ENCODE results near the gene MPP2.
A peak's percentile ranks its signal among the peaks of the same experiment; 100 is the strongest.
"Not testable (repeated sequence)": the region's sequence is repeated elsewhere in the genome, so short reads cannot be mapped to it uniquely, and the experiment has no call there.

The MPP2 gene

DNA sequence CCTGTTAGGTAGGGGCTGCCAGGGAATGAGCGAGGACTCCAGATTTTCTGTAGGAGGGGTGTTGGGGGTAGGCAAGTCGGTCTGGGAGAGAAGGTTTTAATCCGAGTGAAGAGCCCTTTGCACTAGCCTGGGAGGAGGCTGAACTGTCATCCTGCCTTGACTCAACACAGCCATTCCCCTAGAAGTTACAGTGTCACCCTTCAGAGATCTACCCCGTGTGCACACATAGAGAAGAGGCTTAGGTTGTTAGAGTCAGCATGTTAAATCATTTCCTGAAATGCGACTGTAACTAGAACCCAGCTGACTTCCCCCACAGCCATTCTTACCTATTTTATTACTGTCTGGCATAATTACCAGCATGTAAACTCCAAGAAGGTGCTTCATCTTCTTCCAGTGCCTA lies 20.6 kb upstream of the MPP2 start:
- DNase-seq: not testable (repeated sequence)

DNA sequence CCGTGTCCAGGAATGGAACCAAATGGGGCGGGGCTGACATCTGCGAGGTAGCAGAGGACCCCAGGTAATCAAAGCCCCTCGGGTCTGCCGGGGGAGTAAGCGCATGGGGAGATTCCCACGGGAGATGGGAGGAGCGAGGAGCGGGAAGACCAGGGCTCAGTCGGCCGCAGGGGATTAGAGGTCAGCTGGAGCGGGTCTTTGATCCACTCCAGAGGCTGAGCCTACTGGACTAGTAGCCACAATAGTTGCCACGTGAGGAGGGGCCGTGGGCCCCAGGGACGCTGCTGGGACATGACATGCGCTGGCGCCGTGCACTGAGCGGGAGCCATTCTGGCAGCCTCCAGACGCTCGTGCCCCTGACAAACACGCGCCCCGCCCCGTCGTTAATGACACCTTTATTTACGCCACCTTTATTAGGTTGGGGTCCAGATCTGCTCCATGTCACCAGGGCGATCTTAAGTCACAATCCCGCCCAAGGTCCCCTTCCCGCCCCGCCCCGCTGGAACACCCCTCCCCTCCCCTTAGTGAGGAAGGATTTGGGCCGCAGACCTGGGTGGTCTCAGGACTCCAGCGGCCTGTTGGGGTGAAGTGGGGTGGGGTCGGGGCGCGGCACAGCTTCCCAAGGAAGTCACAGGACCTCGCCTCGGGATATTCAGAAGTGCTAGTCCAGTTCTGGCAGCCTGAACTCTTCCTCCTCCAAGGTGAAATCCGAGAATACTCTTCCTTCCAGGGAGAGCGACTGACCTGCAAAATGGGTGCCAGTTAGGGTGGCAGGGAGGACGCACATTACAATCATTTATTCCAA lies 19.9 kb upstream of the MPP2 start:
- no peak for DNase-seq

DNA sequence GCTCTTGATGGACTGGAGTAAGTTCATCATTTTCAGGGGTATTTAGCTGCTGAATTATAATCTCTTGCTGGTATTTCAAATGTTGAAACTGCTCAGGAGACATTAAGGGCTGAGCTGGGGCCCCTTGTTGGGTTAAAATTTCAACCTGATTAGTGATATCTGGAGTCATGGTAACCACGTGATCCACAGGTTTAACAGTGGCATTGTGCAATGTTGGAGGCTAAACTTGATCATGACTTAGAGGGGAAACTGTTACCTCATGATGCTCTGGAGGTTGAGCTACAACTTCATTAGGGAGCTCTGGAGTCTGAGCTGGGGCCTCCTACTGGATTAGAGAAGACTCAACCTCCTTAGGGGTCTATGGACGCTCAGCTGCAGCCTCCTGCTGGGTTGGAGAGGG lies 17.2 kb upstream of the MPP2 start:
- no peak for DNase-seq

DNA sequence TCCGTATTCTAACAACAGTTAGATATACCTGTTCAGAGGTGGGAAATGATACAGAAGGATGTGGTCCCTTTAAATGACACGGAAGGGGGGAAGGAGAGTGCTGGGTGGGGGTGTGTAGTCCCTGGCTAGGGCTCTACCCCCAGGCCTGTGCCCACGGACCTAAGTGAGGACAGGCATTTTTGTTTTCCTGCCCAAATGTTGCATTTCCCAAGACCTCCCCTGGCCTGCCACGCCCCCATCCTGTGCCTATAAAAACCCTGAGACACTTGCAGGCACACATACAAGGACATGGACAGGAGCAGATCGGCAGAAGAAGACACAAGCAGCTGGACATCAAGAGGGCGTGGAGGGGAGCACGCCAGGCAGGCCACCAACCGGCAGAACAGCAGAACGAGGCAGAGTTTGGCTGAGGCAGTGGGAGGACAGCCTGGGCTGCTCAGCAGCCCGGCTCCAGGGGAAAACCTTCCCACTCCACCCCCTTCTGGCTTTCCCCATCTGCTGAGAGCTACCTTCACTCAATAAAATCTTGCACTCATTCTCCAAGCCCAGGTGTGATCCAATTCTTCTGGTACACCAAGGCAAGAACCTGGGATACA lies 13.3 kb upstream of the MPP2 start:
- no peak for DNase-seq

DNA sequence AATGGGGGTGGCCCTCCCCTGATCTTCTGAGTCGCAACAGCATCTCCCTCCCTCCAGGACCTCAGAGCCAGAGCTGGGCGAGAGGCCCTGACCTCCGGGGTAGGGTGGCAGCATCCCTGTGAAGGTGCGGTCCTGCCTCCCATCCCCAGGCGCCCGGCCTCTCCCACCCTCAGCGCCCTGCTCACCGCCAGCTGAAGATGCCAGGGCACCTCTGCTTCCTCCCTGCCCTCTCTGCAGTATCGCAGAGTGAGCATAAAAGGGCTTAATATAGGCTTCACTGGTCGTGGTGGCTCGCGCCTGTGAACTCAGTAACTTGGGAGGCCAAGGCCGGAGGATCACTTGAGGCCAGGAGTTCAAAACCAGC lies 10.7 kb upstream of the MPP2 start:
- DNase-seq: no peak

DNA sequence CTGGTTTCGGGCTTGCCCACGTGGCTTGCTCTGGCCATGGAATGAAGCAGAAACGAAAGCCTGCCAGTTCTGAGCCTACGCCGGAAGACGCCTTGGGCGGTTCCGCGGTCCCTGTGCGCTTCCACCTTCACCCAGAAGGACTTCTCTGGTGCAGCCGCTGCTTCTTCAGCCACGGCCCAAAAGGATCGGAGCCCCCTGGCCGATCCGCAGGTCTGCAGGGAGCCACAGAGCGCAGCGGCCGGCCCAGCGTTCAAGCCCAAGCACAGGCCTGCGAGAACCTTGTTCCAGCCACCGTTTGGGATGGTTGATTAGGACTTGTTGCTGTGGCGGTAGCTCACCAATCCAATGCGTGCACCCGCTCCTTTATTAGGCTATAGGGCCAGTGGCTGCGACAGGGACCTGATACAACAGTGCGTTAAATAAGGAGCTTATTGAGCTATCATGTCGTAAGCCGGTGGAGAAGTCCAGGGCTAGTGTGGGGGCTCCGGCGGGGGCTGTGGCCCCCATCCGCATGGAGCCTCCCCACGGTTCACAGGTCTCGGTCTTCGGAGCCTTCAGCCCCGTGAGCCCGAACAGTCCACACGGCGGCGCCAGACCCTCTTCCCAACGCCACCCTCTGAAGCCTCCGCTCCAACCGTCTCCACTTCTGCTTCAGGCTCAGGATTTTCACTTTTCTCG lies 10.2 kb upstream of the MPP2 start:
- peak; percentile 51 to 54 for DNase-seq

DNA sequence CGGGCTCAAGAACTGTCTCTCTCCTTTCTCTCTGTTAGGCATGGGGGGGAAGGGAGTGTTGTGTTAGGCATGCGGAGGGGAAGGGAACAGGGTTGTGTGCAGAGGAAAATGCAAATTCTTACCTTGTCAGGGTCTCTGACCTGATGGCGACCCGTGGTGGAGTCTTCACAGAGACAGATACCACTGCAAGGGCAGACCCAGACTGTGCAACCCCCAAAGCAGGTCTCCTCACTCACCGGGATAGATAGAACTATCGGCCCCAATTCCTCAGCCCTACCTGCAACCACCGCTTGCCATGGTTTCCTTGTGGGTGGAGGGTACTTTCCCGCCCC lies 9.6 kb upstream of the MPP2 start:
- DNase-seq: no peak

DNA sequence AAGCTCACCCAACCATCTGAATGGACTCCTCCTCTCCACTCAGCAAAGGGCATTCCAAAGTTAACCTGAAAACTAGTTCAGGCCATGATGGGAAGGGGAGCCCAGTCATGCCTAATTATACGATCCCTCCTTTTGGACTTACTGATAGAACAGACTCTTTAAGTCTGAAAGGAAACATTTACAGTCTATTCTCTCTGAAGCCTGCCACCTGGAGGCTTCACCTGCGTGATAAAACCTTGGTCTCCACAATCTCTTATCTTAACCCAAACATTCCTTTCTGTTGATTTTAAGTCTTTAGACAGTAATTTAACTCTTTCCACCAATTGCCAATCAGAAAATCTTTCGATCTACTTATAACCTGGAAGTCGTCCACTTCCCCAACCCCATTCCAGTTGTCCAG lies 9.0 kb upstream of the MPP2 start:
- no peak for DNase-seq

DNA sequence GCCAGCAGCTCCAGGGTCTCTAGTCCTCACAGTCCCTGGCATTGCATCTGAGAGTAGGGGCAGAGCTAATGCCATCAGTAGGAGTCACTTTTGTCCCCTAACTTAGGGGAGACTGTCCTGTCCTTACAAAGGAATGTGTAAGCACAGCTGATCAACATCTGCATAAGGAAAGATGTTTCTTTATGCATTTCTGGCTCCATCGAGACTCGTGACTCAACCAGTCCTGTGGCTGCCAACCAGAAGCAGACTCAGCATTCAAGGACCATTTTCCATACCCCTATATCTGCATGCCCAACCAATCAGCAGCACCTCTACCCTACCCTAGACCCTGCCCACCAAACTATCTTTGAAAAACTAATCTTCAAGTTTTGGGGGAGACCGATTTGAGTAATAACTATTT lies 8.2 kb upstream of the MPP2 start:
- DNase-seq: no peak

DNA sequence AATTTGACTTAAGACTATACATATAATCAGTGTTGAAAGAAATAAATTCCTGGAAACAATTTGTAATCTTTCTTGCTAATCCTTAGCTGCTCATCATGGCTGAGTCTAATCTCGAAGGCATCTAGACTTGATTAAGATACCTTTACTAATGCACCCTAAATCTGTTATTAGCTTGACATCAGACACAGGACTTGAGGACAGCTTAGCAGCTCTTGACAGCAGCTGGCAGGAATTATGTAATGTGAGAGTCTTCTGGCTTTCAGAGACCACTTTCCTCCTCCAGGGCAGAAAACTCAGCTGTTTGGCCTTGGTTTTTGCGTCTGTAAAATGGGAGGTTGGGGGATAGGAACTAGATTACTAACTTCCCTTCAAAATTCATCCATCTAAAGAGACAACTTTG lies 7.1 kb upstream of the MPP2 start:
- DNase-seq: no peak

DNA sequence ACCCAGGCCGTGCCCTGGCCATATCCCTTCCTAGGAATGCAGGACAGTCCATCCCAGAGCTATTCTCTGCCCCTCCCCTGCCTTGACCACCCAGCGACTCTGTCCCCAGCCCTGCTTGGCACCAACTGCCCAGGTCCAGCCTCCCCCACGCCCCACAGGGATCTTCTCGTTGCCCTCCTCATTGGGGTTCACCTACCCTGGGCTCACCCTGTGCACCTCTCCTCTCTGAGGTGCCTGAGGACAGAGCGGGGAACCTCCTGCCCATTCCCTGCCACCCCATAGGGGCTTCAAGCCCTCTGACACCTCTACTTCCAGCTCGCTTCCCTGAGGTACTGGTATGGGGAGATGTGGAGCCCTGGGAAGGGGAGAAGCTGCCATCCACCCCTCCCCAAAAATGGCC lies 6.2 kb upstream of the MPP2 start:
- no peak for DNase-seq

DNA sequence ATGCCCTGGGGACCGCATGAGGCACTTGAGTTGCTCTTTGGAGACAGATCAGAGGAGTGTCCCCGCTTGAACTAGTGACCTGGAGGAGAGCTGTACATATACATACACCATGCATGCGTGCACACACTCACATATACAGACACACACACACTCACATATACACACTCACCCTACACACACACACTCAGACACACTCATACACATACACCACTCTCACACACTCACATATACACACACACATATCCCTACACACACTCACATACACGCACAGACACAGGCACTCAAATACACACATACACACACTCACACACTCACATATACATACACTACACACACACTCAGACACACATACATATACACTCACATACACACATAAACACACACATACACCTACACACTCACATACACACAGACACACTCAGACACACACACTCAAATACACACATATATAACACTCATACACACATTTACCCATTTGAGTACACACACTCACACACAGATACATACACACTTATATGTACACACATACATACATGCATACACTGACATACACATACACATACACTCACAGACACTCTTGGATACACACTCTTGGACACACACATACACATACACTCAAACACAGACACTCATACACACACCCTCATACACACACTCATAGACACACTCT lies 5.4 kb upstream of the MPP2 start:
- DNase-seq: no peak

DNA sequence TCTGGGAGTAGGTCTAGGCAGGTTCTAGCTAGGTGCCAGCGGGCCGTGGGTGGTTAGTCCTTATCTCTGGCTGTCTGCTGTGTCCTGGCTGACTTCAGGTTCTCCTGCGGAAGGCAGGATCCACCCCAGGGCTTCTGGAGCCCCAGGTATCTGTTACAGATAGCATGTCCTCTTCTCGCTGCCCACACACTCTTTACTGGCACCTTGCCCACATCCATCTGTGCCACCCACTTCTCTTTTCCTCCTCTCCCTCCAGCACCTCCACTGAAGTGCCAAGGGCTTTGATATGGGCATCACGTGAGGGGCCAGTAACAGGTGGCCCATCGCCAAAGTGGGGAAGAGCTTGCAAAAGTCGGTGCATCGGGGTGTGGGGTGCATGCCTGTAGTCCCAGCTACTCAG lies 4.6 kb upstream of the MPP2 start:
- no peak for DNase-seq

DNA sequence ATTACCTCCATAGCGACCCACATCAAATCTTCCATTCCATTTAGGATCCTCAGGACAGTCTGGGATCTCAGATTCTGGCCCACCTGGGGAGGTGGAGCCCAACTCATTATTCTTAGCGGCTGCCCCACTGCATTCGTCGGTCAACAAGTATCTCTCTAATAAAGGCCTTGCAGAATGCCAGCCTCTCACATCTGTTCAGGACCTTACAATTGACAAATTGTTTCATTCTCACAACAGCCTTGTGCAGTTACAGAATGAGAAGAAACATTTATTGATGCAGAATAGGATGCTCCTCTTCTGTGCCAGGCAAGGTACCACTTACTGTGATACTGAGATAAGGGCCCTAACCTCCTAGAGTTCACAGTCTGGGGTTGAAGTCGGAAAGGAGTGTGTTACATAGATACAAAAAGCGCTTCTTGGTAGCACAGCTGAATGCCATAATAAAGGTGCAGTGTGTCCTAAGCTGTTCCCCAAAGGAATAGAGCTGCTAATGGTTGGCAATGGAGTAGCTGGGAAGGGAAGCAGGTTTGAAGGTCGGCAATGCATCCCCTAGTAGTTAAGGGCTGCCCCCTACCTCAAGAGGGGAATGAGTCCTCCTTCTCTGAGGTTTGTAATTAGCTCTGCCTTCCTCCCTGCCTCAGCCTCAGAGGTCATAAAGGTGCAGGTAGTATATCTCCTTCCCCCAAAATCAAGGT lies 2.3 kb upstream of the MPP2 start:
- no peak for DNase-seq

DNA sequence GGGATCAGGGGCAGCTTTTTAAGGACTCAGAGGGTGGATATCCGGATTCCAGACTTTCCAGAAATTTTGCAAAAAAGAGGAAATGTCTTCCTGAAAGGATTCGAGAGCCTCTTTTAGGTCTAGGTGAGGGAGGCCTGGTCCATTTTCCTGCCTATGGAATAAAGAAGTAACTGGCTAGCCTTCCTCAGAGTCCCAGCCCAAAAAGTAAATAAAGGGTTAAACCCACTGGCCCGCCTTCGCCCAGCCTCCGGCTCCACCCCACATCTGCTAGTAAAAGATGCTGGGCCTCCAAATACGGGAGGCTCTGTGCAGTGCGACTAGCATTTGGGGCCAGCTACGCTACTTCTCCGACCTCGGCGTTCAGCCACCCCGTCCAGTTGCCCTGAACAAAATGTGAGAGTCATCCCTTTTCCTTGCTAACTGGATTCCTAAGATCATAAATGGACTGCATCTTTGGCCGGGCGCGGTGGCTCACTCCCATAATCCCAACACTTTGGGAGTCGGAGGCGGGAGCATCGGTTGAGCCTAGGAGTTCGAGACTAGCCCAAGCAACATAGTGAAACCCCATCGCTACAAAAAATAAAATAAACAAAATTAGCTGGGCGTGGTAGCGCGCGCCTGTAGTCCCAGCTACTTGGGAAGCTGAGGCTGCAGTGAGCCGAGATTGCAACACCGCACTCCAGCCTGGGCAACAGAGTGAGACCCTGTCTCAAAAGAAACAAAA lies 824 bp upstream of the MPP2 start:
- peak; percentile 43 to 51 for DNase-seq

DNA sequence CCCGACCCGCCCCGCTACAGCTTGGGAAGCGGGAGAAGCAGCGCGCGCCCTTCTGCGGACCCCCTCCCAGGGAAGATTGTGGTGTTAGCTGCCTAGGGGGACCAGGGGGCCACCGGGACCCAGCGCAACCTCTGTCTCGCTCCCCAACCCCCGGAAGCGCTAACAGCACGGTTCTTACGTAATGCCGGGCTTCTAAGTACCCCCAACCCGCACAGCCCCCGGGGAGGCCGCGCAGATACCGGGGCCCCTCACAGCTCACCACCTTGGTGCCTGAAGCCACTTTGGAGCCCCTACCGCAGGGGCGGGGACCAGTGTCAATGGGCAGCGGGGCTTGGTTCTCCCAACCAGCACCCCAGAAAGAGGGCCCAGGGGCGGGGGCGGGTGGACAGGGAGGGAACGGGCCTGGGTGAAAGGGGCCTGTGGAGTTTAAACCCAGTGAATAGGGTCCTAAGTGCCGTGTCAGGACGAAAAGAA lies 348 bp downstream of the MPP2 start:
- no peak for DNase-seq

DNA sequence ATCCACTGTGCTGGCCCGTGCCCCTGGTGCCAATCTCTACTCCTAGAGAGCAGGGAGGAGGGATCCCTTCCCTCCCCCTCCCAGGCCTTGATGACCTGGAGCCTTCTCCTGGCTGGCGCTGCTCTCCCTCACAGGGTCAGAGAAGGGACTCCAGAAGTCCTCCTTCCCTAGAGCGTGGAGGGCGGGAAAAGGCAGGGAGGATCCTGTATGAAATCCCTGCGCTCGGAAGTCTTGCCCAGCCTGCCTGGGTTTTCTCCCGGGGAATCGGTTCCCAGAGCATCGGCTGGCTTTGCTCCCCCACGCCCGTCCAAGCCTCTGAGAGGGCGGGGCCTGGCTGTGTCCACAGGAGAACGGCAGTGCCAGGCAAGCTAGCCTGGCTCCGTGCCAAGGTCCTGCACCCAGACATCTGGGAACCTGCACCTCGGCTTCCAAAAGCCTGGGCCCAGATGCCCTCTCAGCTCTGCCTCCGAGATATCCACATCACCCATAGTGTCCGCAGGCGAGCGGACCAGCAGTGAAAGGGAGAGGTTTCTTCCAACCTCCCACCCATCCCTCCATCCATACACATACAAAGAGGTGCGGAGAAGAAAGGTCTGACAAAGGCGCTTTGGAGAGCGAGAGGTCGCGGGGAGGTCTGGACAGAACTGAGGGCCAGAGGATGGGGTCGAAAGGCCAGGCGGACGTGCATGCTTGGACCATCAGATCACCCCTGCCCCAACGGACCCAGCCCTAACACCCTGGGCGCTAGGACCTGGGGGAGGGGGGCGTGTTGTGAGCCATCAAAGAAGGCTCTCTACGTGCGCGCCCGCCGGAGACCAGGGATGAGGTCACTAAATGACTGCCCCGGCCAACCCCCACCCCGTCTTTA lies 1.1 kb downstream of the MPP2 start:
- DNase-seq: peak; percentile 24 to 28

DNA sequence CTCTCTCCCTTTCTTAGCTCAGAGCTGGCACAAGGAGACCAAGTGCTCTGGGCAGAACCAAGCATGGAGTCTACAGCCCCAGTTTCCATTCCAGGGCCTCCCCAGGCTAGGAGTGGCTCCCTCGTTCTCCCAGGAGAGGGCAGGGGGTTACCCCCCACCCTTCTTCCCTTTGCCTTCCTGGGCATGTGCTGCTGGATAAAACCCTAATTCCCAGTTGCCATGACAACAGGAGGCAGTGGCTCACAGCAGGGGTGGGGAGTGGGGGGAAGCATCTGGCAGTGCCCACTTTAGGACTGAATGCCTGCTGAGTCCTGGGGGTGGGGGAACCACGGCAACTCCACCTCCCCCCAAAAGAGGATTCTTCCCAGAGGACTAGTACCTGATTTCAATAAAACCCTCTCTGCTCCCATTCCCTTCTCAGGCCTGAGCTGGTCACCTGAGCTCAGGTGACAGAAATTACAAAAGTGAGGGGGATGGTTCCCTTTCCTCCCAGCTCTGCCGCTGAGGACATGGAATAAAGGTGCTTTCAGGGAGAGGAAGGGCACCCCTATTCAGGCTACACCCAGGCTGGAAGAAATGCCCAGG lies 1.8 kb downstream of the MPP2 start:
- DNase-seq: no peak

DNA sequence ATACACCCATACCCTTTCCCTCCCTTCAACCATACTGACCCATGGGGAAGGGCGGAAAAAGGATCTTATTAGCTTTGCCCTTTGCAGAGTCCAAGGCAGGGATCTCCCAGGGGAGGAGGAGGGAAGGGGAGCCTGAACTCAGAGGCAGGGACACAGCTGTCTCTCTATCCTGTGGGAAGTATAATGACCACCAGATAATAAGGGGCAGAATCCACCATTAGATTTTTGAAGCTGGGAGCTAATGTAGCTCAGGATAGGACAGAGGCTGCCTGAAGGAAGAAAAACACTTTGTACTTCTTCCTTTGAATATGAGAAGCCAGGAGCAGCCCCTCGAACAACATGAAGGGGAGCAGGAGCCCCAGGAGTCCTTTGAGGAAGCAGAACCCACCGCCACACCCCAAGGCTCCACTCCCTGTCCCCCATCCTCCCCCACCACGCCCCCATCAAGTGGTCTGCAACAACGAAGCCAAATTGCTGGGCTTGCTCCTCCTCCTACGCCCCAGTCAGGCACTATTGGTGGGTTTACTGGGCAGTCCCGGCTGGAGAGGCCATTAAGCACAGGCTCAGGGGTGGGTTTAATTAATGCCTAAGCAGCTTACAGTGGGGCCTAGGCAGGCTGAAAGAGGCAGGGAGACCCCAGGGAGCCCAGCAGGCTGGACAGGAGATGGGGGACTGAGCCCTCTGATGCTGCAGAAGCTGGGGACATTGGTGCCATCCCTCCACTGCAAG lies 5.3 kb downstream of the MPP2 start:
- no peak for DNase-seq

Measured in activated CD4-positive, alpha-beta T cell treated with anti-CD3 and anti-CD28 coated beads for 4 hours (primary cell).